Measurements from ENCODE around the gene UBN2. TPM values are rescaled to one million over a fixed set of nuclear protein-coding genes. Genes with fewer than 3 reads are reported as not detected.
A peak's percentile ranks its signal among the peaks of the same experiment; 100 is the strongest.

Gene UBN2
- total and polyA plus RNA-seq, 2 of the 13 experiments (the other 11 are each of a cell fraction or from before 2014, with no cell fraction given) = 5.6 to 5.7 TPM

GRCh38 chr7:139230774-139231512 lies at the start of gene UBN2 (continued):
- peak; percentile 35; the same call in 1 of the 2 replicates for TF ChIP-seq SMAD1 (CRISPR knock-in tag; IDR thresholded peaks at IDR 0.05; ENCODE audit: borderline replicate concordance, low read depth)
- peak; percentile 72; the same call in 1 of the 2 replicates for TF ChIP-seq ZSCAN12 (CRISPR knock-in tag; IDR thresholded peaks at IDR 0.05)
- TF ChIP-seq RCOR2 (CRISPR knock-in tag; IDR thresholded peaks at IDR 0.05) = peak; percentile 58; the same call in 1 of the 2 replicates
- TF ChIP-seq KLF6 (CRISPR knock-in tag; IDR thresholded peaks at IDR 0.05) = 0 out of 2 replicates have a peak, but pooled peaks have one; percentile 54
- peak; percentile 74; the same call in 1 of the 2 replicates for TF ChIP-seq ZSCAN9 (CRISPR knock-in tag; IDR thresholded peaks at IDR 0.05; ENCODE audit: borderline replicate concordance)
- peak; percentile 80; the same call in 1 of the 2 replicates for TF ChIP-seq ZNF431 (CRISPR knock-in tag; IDR thresholded peaks at IDR 0.05; ENCODE audit: borderline replicate concordance, low read depth)
- TF ChIP-seq ZNF614 (CRISPR knock-in tag; IDR thresholded peaks at IDR 0.05; ENCODE audit: borderline replicate concordance) = no peak; the same call in none of the 2 replicates
- peak; percentile 52; the same call in 1 of the 2 replicates for TF ChIP-seq ZNF331 (CRISPR knock-in tag; IDR thresholded peaks at IDR 0.05)
- TF ChIP-seq KDM5A (IDR thresholded peaks at IDR 0.05; ENCODE audit: borderline replicate concordance, low read length) = peak; percentile 95
- peak; percentile 93 for TF ChIP-seq FOXK1 (CRISPR knock-in tag; IDR thresholded peaks at IDR 0.05; ENCODE audit: borderline replicate concordance, low read depth)
- TF ChIP-seq PAX8 (CRISPR knock-in tag; IDR thresholded peaks at IDR 0.05; ENCODE audit: borderline replicate concordance) = no peak
- peak; percentile 64; the same call in 1 of the 2 replicates for TF ChIP-seq GMEB2 (CRISPR knock-in tag; IDR thresholded peaks at IDR 0.05; ENCODE audit: low read depth)
- 0 out of 2 replicates have a peak, but pooled peaks have one; percentile 72 for TF ChIP-seq SNAPC2 (CRISPR knock-in tag; IDR thresholded peaks at IDR 0.05)
- TF ChIP-seq BCL3 (CRISPR knock-in tag; IDR thresholded peaks at IDR 0.05) = peak; percentile 83
- peak; percentile 74 for TF ChIP-seq ATF7-NPFF (CRISPR knock-in tag; IDR thresholded peaks at IDR 0.05; ENCODE audit: low read depth)
- TF ChIP-seq CAMTA2 (CRISPR knock-in tag; IDR thresholded peaks at IDR 0.05; ENCODE audit: borderline replicate concordance) = 0 out of 2 replicates have a peak, but pooled peaks have one; percentile 33
- peak; percentile 83; the same call in 1 of the 2 replicates for TF ChIP-seq ZNF598 (CRISPR knock-in tag; IDR thresholded peaks at IDR 0.05; ENCODE audit: borderline replicate concordance)
- peak; percentile 72 for TF ChIP-seq AGO1 (IDR thresholded peaks at IDR 0.05; ENCODE audit: low read depth, low read length, poor library complexity, severe bottlenecking)
- TF ChIP-seq DR1 (CRISPR knock-in tag; IDR thresholded peaks at IDR 0.05) = peak; percentile 97
- peak; percentile 77 for TF ChIP-seq SALL1 (CRISPR knock-in tag; IDR thresholded peaks at IDR 0.05)
- peak; percentile 79; the same call in 1 of the 2 replicates for TF ChIP-seq ATF1 (CRISPR knock-in tag; IDR thresholded peaks at IDR 0.05)
- TF ChIP-seq CENPT (CRISPR knock-in tag; IDR thresholded peaks at IDR 0.05; ENCODE audit: low read depth) = peak; percentile 94
- TF ChIP-seq CEBPB (IDR thresholded peaks at IDR 0.05; ENCODE audit: borderline replicate concordance, low read depth, low read length) = peak; percentile 38; the same call in 1 of the 2 replicates
- no peak for TF ChIP-seq KAT2B (IDR thresholded peaks at IDR 0.05; ENCODE audit: borderline replicate concordance, low read depth, low read length)
- TF ChIP-seq SIN3B (IDR thresholded peaks at IDR 0.05; ENCODE audit: low read length) = 0 out of 2 replicates have a peak, but pooled peaks have one; percentile 74
- peak; percentile 71; the same call in 1 of the 2 replicates for TF ChIP-seq HOXA5 (CRISPR knock-in tag; IDR thresholded peaks at IDR 0.05)
